K562 (cell line): ENCODE data around the gene SLC25A15. TPM values are rescaled to one million over a fixed set of nuclear protein-coding genes. Genes with fewer than 3 reads are reported as not detected.

Source experiments
- ATAC-seq: fragments of 200-7000 bp; cut with Tn5 transposase; 3 replicates; pipeline ENCODE4 v1.9.1; 2020; ENCODE audit warnings: moderate library complexity
- BruUV-seq: library from RNA; stranded (reverse); fragments of 400-500 nt; replicated peaks from 2 replicates; lab custom pipeline; 2021; lab: Mats Ljungman, UMichigan
- CTCF ChIA-PET: fragments of 300-600 bp; formaldehyde crosslinking; extraction: SDS; loops from one replicate; lab custom pipeline; 2021; ENCODE audit warnings: low intra/inter-chr PET ratio; lab: Yijun Ruan, JAX
- POLR2A ChIA-PET: fragments of 300-600, 350-650 bp; sonication (Branson Sonifier 250); formaldehyde crosslinking; extraction: SDS; loops from one replicate; lab custom pipeline; 2021; ENCODE audit warnings: antibody characterized with exemption, inconsistent platforms; lab: Yijun Ruan, JAX
- DNase-seq, 4 experiments: peaks; one replicate each; pipeline versions ENCODE4 v3.0.0 to v3.0.0-alpha.2; 2011 to 2018; ENCODE audit warnings: low spot score in 3 of 4, mixed read lengths in 3 of 4; ENCODE audit errors: extremely low read depth in 1 of 4
- FAIRE-seq: peaks from 2 replicates; lab custom pipeline; 2011; peaks lifted over from hg19 to GRCh38; lab: Jason Lieb, UNC
- H2AFZ ChIP-seq: 2 replicates; pipeline ENCODE4 v1.6.0; 2011; ENCODE audit warnings: low read depth, low read length, control low read depth, inconsistent platforms
- H3K27ac ChIP-seq: fragments of 200-600 bp; 3 replicates; pipeline ENCODE4 v1.8.0; 2011; ENCODE audit warnings: low read depth, mild to moderate bottlenecking, control low read depth, inconsistent platforms, low read length, moderate library complexity, mixed read lengths; ENCODE audit errors: extremely low read depth
- H3K27me3 ChIP-seq, 2 experiments: fragments of 300-600 bp in 1 of 2; 2 replicates in 1 of 2; 3 replicates in 1 of 2; pipeline versions ENCODE4 v1.6.0 to v1.8.0; 2011; ENCODE audit warnings: inconsistent platforms in 2 of 2, low read length in 2 of 2, mild to moderate bottlenecking in 1 of 2, mixed read lengths in 1 of 2, moderate library complexity in 1 of 2; ENCODE audit not compliant: control insufficient read depth in 2 of 2, insufficient read depth in 2 of 2
- H3K36me3 ChIP-seq: fragments of 300-600 bp; 3 replicates; pipeline ENCODE4 v1.8.0; 2011; ENCODE audit warnings: mild to moderate bottlenecking, low read length, inconsistent platforms; ENCODE audit not compliant: control insufficient read depth, insufficient read depth
- H3K4me1 ChIP-seq, 2 experiments: fragments of 200-600 bp in 1 of 2; replicated peaks in 1 of 2; 2 replicates in 1 of 2; 3 replicates in 1 of 2; pipeline versions ENCODE4 v1.5.1 to v1.8.0; 2011; ENCODE audit warnings: inconsistent platforms in 2 of 2, low read length in 2 of 2, mild to moderate bottlenecking in 1 of 2, mixed read lengths in 1 of 2, moderate library complexity in 1 of 2; ENCODE audit not compliant: control insufficient read depth in 2 of 2, insufficient read depth in 2 of 2
- H3K4me2 ChIP-seq: 2 replicates; pipeline ENCODE4 v1.6.1; 2011; ENCODE audit warnings: low read length, control low read depth, inconsistent platforms, mixed read lengths; ENCODE audit not compliant: insufficient read depth
- H3K4me3 ChIP-seq: fragments of 200-600 bp; sonication (generic), shearing (Covaris generic); 2 replicates; pipeline ENCODE4 v1.5.1; 2016; ENCODE audit warnings: control low read depth, inconsistent platforms
- H3K79me2 ChIP-seq: fragments of 200-600 bp; 3 replicates; pipeline ENCODE4 v1.8.0; 2011; ENCODE audit warnings: low read length, inconsistent platforms; ENCODE audit not compliant: control insufficient read depth, insufficient read depth
- H3K9ac ChIP-seq, 2 experiments: 2 replicates each; pipeline versions ENCODE4 v1.6.0 to v1.6.1; 2011; ENCODE audit warnings: low read depth in 2 of 2, low read length in 2 of 2, control low read depth in 1 of 2, inconsistent platforms in 1 of 2, mild to moderate bottlenecking in 1 of 2, mixed read lengths in 1 of 2; ENCODE audit not compliant: insufficient read depth in 1 of 2
- H3K9me1 ChIP-seq: one replicate; pipeline ENCODE4 v1.6.0; 2011; ENCODE audit warnings: inconsistent platforms, mild to moderate bottlenecking, low read length, moderate library complexity; ENCODE audit not compliant: control insufficient read depth, insufficient read depth
- H3K9me3 ChIP-seq: replicated peaks from 2 replicates; pipeline ENCODE4 v1.5.1; 2011; ENCODE audit warnings: low read depth, low read length, inconsistent platforms; ENCODE audit not compliant: control insufficient read depth, insufficient read depth
- H4K20me1 ChIP-seq: replicated peaks from 2 replicates; pipeline ENCODE4 v1.6.1; 2011; ENCODE audit warnings: low read length, inconsistent platforms, mixed read lengths; ENCODE audit not compliant: control insufficient read depth, insufficient read depth
- KAT8 ChIP-seq: fragments of 450-650 bp; IDR thresholded peaks from 2 replicates; pipeline ENCODE4 v1.6.1; 2016; ENCODE audit warnings: low read depth, mild to moderate bottlenecking
- NRF1 ChIP-seq, 2 experiments: fragments of 450-650 bp; IDR thresholded peaks in 1 of 2; conservative IDR thresholded peaks in 1 of 2; 2 replicates each; pipeline ENCODE4 v1.6.1; 2014; ENCODE audit warnings: mild to moderate bottlenecking in 2 of 2
- SMAD3 ChIP-seq: fragments of 450-650 bp; formaldehyde crosslinking; conservative IDR thresholded peaks from 2 replicates; pipeline ENCODE4 v1.4.0; 2020; ENCODE audit warnings: mild to moderate bottlenecking
- TAF9B ChIP-seq: fragments of 450-650 bp; IDR thresholded peaks from 2 replicates; pipeline ENCODE4 v1.6.1; 2018; ENCODE audit warnings: mild to moderate bottlenecking; ENCODE audit not compliant: partially characterized antibody
- ZSCAN32 ChIP-seq: fragments of 450-650 bp; formaldehyde crosslinking; IDR thresholded peaks from 2 replicates; pipeline ENCODE4 v1.4.0; 2020; ENCODE audit warnings: mild to moderate bottlenecking, moderate library complexity
- WGBS: fragments of 100-300 bp; shearing (Covaris generic); methylation state at CpG from one replicate; pipeline ENCODE4 v1.1.6; 2016; ENCODE audit warnings: low coverage, mixed read lengths; ENCODE audit not compliant: insufficient coverage; ENCODE audit errors: missing lambda C conversion rate; 5-methylcytosine and 5-hydroxymethylcytosine counted together
- in situ Hi-C: fragments of 300-500 bp; cut with MboI; formaldehyde crosslinking; loops from 4 replicates; pipeline ENCODE4 v1.15.0; 2018; ENCODE audit warnings: inconsistent platforms, mixed read lengths
- intact Hi-C: fragments of 100-400 bp; cut with micrococcal nuclease; formaldehyde crosslinking; loops from 2 replicates; pipeline ENCODE4 v1.14.2; 2022
- polyA plus RNA-seq, 8 experiments: library from polyadenylated mRNA; depleted of rRNA in 4 of 8; stranded (reverse) in 5 of 8; unstranded in 3 of 8; fragments of >200 nt; fragmentation: Nextera tagmentation in 2 of 8; fragmentation: Illumina TruSeq in 1 of 8; extraction: Ambion mirVana in 2 of 8; extraction: Trizol in 1 of 8; gene quantifications; 2 replicates each; pipeline versions ENCODE4 v1.2.1 to v1.2.3, GENCODE V29; 2011 to 2014; ENCODE audit warnings: inconsistent platforms in 1 of 8, missing spikeins in 1 of 8
- total RNA-seq, 7 experiments: library from RNA; depleted of rRNA in 6 of 7; stranded (reverse); fragments of >200 nt in 6 of 7; fragmentation: Illumina TruSeq in 2 of 7; extraction: Trizol in 2 of 7; gene quantifications; 2 replicates each; pipeline versions ENCODE4 v1.2.1 to v1.2.3, GENCODE V29; 2011 to 2021; ENCODE audit warnings: low replicate concordance in 1 of 7
- TF ChIP-seq, protein P1 (sequence below): fragments of 250-450 bp; sonication (Bioruptor Pico); IDR thresholded peaks from 2 replicates; pipeline ENCODE4 v1.8.0; 2021; ENCODE audit warnings: moderate library complexity, mild to moderate bottlenecking, inconsistent platforms
- TF ChIP-seq, protein P2 (sequence below), 2 experiments: IDR thresholded peaks; 2 replicates each; pipeline ENCODE4 v1.6.1; 2012; ENCODE audit warnings: improper control_type of control experiment in 2 of 2, low read depth in 2 of 2, low read length in 2 of 2, borderline replicate concordance in 1 of 2
- TF ChIP-seq, protein P3 (sequence below): fragments of 450-650 bp; IDR thresholded peaks from 2 replicates; pipeline ENCODE4 v1.6.1; 2017; ENCODE audit warnings: mild to moderate bottlenecking, moderate library complexity

Gene SLC25A15
- total and polyA plus RNA-seq, 9 of the 15 experiments (the other 6 are each of a cell fraction or from before 2014, with no cell fraction given) = 3.5 to 30.5 (median 20.3) TPM

DNA sequence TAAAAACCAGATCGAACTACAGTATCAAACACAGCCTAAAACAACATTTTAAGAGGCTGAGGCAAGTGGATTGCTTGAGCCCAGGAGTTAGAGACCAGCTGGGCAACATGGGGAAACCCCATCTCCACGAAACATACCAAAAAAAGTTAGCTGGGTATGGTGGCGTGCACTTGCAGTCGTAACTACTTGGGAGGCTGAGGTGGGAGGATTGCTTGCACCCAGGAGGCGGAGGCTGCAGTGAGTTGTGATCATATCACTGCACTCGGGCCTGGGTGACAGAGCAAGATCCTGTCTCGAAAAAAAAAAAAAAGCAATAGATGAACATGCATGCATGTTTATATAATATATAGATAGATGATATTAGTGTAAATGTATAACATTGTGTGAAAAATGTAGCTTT is 13.2 kb upstream of the SLC25A15 start:
- ChIA-PET POLR2A (interaction anchor here (0.5 to 1.2 kb wide), 3 partner anchors 13 to 383 kb away, joined by 3 to 4 read pairs (median 3); partner anchors contain the start of gene SLC25A15), CTCF (interaction anchor here (1.4 kb wide), 1 partner anchor 217 kb away, joined by 4 read pairs; no protein-coding TSS in a partner anchor)
- Histone ChIP-seq H3K4me1 (peaks cover 8 to 9% of the 10 kb centered on the region in 2 experiments; a peak in 4 of 5 replicates), H4K20me1 (no peaks in the 10 kb centered on the region), H3K79me2 (no peaks in the 10 kb centered on the region; the same call in 2 of the 3 replicates), H3K36me3 (no peaks in the 10 kb centered on the region), H3K4me3 (no peak overlapping the region), H2AFZ (peak overlapping the region; percentile 90), H3K9me1 (no peaks in the 10 kb centered on the region), H3K9me3 (no peaks in the 10 kb centered on the region), H3K9ac (no peak overlapping the region), H3K27ac (no peak overlapping the region), H3K4me2 (no peak overlapping the region), H3K27me3 (no peaks in the 10 kb centered on the region)
- whole genome bisulfite sequencing = 83% methylated on average over 4 of the region's 7 CpGs
- FAIRE-seq (no peak), ATAC-seq (no peak), DNase-seq (no peak)
- intact Hi-C loops (loop anchor here (2.0 to 5.0 kb wide), 3 partner anchors 79 to 707 kb away; partner anchors contain the start of gene FOXO1), in situ Hi-C loops (loop anchor here (25.0 kb wide), 1 partner anchor 286 kb away; the partner anchor contains the start of gene WBP4)
- no peak for TF ChIP-seq ZSCAN32 (CRISPR knock-in tag)
- TF ChIP-seq, protein P1, sequence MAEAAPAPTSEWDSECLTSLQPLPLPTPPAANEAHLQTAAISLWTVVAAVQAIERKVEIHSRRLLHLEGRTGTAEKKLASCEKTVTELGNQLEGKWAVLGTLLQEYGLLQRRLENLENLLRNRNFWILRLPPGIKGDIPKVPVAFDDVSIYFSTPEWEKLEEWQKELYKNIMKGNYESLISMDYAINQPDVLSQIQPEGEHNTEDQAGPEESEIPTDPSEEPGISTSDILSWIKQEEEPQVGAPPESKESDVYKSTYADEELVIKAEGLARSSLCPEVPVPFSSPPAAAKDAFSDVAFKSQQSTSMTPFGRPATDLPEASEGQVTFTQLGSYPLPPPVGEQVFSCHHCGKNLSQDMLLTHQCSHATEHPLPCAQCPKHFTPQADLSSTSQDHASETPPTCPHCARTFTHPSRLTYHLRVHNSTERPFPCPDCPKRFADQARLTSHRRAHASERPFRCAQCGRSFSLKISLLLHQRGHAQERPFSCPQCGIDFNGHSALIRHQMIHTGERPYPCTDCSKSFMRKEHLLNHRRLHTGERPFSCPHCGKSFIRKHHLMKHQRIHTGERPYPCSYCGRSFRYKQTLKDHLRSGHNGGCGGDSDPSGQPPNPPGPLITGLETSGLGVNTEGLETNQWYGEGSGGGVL (CRISPR knock-in tag) = no peak
- no peak for TF ChIP-seq TAF9B
- no peak for TF ChIP-seq SMAD3
- TF ChIP-seq NRF1 (conservative IDR thresholded peaks at IDR 0.05 in 1 of 2, IDR thresholded peaks at IDR 0.05 in 1 of 2) = no peak
- TF ChIP-seq, protein P2, sequence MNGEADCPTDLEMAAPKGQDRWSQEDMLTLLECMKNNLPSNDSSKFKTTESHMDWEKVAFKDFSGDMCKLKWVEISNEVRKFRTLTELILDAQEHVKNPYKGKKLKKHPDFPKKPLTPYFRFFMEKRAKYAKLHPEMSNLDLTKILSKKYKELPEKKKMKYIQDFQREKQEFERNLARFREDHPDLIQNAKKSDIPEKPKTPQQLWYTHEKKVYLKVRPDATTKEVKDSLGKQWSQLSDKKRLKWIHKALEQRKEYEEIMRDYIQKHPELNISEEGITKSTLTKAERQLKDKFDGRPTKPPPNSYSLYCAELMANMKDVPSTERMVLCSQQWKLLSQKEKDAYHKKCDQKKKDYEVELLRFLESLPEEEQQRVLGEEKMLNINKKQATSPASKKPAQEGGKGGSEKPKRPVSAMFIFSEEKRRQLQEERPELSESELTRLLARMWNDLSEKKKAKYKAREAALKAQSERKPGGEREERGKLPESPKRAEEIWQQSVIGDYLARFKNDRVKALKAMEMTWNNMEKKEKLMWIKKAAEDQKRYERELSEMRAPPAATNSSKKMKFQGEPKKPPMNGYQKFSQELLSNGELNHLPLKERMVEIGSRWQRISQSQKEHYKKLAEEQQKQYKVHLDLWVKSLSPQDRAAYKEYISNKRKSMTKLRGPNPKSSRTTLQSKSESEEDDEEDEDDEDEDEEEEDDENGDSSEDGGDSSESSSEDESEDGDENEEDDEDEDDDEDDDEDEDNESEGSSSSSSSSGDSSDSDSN (IDR thresholded peaks at IDR 0.05; ENCODE audit: borderline replicate concordance in 1 of 2, low read depth in 2 of 2, low read length in 2 of 2) = no peak
- no peak for TF ChIP-seq KAT8
- TF ChIP-seq, protein P3, sequence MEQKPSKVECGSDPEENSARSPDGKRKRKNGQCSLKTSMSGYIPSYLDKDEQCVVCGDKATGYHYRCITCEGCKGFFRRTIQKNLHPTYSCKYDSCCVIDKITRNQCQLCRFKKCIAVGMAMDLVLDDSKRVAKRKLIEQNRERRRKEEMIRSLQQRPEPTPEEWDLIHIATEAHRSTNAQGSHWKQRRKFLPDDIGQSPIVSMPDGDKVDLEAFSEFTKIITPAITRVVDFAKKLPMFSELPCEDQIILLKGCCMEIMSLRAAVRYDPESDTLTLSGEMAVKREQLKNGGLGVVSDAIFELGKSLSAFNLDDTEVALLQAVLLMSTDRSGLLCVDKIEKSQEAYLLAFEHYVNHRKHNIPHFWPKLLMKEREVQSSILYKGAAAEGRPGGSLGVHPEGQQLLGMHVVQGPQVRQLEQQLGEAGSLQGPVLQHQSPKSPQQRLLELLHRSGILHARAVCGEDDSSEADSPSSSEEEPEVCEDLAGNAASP = no peak
- no TSS peak for BruUV-seq
